Heart left ventricle (tissue), 13 donors: Measurements from ENCODE around the gene SEC14L5.

Experiments
- CTCF ChIP-seq, 12 donors: fragments of 200-600 bp; sonication (generic) in 4 of 12; IDR thresholded peaks; one replicate each; pipeline versions ENCODE4 v1.5.0 to v1.8.0; 2018 to 2022; ENCODE audit warnings: antibody characterized with exemption in 12 of 12, mild to moderate bottlenecking in 5 of 12
- POLR2A ChIP-seq, 2 donors: fragments of 450-650 bp; IDR thresholded peaks; one replicate each; pipeline ENCODE4 v1.6.1; 2017; ENCODE audit warnings: antibody characterized with exemption in 2 of 2, mild to moderate bottlenecking in 2 of 2, moderate library complexity in 2 of 2
- donor health status: ischemic (EF 13 %, LVEDD 7.1; RV severe dilation, severe dysfunction).
- donor health status: DM: no; HTN: yes; CAD: no.
- donor health status: DM: no; HTN: no; CAD: no.
- donor health status: ischemic (EF 25% LVEDD 6.9; RV normal size, moderate dysfunction).
- donor health status: ischemic (EF 25% LVEDD 5.7; RV mildly dilated, moderate dysfunction).
- donor health status: ischemic (EF 35%, LVEDD 5.7; RV mildly dilated, moderate dysfunction).
- donor health status: nonischemic (EF 11% LVEDD 7.7; RV severe dilation, severe dysfunction).
- donor health status: DM: yes; HTN: yes; CAD: no.
- donor health status: PGD.
- donor health status: ischemic (EF 29% LVEDD 5.4; RV normal size, mild dysfunction).
- donor health status: nonischemic (EF 23%, LVEDD 6.1; RV moderate dilation, normal function).

GRCh38 chr16:5001986-5002385, 43.9 kb downstream of the SEC14L5 start:
- TF ChIP-seq POLR2A (IDR thresholded peaks at IDR 0.05) = no peak
- TF ChIP-seq CTCF (IDR thresholded peaks at IDR 0.05) = no peak
